ENCODE results near the gene HOXB2.

GRCh38 chr17:48510761-48511604 is 33.9 kb downstream of the HOXB2 start:
- no peak for TF ChIP-seq CTCF (conservative IDR thresholded peaks at IDR 0.05 in 1 of 2, IDR thresholded peaks at IDR 0.05 in 1 of 2; ENCODE audit: low read depth in 1 of 2, low read length in 2 of 2)
- no peak for TF ChIP-seq EZH2 (IDR thresholded peaks at IDR 0.05; ENCODE audit: low read length, missing control alignments)
